ENCODE results near the gene PRSS35.
"Not testable (repeated sequence)": the region's sequence is repeated elsewhere in the genome, so short reads cannot be mapped to it uniquely, and the experiment has no call there.

PRSS35 gene, protein sequence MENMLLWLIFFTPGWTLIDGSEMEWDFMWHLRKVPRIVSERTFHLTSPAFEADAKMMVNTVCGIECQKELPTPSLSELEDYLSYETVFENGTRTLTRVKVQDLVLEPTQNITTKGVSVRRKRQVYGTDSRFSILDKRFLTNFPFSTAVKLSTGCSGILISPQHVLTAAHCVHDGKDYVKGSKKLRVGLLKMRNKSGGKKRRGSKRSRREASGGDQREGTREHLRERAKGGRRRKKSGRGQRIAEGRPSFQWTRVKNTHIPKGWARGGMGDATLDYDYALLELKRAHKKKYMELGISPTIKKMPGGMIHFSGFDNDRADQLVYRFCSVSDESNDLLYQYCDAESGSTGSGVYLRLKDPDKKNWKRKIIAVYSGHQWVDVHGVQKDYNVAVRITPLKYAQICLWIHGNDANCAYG

DNA sequence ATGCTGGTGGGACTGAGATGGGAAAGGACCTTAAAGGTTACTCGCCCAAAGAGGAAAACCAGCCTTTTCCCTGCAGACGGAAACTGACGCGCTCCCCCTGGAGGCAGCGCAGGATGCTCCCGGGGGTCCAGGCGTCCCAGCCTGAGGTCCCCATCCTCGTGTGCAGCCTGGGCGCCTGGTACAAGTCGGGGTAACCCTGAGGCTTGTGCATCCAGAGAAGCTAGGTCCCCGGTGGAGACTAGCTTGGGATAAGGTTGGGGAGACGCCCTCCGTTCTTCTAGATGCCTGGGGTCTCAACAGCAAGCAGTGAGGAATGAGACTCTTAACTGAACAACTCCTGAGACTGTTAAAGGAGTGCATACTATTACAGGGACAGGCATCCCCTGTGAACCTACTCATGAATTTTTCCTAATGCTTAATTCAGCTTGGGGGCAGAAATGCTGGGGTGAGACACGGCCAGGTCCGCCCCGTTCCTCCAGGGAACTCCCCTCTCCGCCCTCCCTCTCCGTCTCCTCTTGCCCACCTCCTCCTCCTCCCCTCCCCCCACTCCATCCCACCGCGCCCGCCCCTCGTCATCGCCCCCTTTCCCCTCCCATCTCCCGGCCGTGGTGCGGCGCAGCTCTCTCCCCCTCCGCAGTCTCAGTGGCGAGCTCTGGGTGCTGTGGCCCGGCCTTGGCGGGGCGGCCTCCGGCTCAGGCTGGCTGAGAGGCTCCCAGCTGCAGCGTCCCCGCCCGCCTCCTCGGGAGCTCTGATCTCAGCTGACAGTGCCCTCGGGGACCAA is at the start of gene PRSS35:
Gene PRSS35, plus strand, starts transcription at position 634 of the 781 bp plus-strand sequence. CDS start 10,908 bp downstream, outside the sequence.
- in situ Hi-C loops (cut with MboI; ENCODE audit: low sequenced_read_pairs) = no loop called here

DNA sequence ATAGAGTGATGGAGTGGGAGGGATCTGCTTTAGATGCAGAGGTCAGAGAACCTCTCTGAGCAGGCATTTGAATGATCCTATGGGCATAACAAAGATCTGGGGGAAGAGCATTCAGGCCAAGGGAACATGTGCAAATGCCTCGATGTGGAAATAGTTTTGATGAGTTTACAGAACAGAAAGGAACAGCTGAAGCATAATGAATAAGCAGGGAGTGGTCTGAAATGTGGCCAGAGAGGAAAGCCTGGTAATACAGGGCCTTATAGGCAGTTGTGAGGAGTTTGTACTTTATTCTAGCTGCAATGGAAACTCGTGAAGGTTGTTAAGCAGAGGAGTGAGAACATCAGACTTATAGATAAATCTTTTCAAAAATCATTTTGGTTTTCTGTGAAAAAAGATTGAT is 48.4 kb upstream of the PRSS35 start:
- in situ Hi-C loops (cut with MboI; ENCODE audit: low sequenced_read_pairs) = no loop called here

DNA sequence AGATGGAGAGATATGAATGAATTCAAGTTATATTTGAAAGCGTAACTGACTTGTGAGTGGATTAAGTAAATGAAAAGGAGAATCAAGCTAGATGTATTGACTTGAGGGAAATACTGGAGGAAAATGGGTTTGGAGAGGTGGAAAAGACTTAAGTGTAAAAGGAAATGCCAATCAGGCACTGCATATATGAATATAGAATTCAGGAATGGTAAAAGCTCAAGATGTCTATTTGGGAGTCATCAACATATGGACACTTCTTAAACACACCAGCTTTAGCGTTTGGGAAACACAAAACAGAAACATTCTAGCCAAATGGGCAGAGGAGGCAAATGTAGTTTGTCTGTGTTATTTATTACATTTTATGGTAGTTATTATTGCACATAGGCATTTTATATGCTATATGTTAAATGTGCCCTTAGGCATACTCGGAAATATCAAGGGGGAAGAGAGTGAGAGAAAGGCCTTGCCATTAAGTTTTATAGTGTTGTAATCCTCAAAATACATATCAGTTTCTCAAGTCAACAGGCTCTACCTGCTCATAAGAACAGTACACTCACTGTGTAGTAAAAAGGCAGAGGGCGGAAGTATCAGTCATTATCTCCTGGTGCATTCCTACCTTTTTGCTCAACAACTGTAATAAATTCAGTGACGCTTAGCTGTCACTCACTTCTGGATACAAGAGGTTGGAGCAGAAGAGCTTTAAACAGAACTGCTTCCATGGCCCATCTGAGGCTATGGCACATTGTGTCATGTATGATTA is 47.8 kb upstream of the PRSS35 start:
- in situ Hi-C loops (cut with MboI; ENCODE audit: low sequenced_read_pairs) = no loop called here

DNA sequence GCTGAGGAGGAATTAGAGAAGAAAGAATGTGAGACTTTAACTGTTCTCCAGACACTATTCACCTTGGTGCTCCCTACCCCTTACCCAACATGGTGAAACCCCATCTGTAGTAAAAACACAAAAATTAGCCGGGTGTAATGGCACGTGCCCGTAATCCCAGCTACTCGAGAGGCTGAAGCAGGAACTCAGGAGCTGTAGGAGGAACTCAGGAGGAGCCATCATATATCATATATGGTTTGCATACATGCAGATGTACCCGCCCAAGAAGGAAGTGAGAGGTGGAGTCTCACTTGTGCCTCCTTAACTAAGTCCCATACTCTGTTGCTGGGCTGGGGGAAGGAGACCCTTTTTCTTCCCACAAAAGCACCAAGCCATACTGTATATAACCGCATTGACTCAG is 46.0 kb upstream of the PRSS35 start:
- in situ Hi-C loops (cut with MboI; ENCODE audit: low sequenced_read_pairs) = no loop called here

DNA sequence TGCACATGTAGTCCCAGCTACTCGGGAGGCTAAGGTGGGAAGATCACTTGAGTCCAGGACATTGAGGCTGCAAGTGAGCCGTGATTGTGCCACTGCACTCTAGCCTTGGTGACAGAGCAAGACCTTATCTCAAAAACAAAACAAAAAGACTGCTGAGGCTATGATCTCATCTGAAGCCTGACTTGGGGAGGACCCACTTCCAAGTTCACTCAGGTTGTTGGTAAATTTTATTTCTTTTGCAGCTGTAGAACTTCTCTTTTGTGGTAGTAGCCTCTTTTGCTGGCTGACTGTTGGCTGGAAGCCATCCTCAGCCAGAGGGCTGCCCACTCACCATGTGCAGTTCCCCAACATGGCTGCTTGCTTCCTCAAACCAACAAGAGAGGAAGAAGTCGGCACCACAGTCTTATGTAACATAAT is 44.7 kb upstream of the PRSS35 start:
- in situ Hi-C loops (cut with MboI; ENCODE audit: low sequenced_read_pairs) = no loop called here

DNA sequence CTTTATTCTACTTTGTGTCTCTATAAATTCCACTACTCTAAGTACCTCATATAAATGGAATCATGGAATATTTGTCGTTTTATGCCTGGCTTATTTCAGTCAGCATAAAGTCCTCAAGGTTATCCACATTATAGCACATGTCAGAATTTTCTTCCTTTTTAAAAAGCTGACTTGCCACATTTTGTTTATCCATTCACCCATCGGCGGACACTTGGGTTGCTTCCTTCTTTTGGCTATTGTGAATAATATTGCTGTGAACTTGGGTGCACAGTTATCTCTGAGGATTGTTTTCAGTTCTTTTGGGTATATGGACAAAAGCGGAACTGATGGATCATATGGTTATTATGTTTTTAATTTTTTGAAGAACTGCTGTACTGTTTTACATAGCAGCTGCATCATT is 42.3 kb upstream of the PRSS35 start:
- in situ Hi-C loops (cut with MboI; ENCODE audit: low sequenced_read_pairs) = no loop called here

DNA sequence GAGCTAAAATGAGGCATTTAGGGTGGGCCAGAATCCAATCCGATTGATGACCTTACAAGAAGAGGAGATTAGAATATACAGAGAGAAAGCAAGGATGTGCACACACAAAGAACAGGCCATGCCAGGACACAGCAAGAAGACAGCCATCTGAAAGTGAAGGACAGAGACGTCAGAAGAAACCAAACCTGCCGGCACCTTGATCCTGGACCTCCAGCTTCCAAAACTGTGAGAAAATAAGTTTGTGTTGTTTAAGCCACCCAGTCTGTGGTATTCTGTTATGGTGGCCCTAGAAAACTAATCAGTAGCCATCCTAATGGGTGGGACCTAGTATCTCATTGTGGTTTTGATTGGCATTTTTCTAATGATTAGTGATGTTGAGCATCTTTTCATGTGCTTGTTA is 41.7 kb upstream of the PRSS35 start:
- in situ Hi-C loops (cut with MboI; ENCODE audit: low sequenced_read_pairs) = no loop called here

DNA sequence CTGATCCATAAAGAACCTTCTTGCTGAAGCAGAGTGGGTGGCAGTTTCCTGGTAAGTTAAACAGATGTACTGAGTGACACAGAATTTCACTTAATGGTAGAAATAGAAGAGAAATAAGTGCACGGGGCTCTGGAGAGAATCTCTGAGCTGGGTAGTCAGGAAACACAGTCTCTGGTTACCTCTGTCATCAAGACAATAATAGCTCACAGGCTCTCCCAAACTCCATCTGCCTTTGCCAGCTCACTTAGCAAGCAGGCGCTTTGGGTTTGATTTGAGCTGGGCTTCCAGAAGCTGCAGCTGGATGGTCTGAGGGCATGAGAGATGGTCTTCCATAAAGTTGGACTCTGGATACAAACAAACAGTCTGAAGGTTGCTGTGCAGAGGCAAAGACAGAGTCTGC is 39.6 kb upstream of the PRSS35 start:
- in situ Hi-C loops (cut with MboI; ENCODE audit: low sequenced_read_pairs) = no loop called here

DNA sequence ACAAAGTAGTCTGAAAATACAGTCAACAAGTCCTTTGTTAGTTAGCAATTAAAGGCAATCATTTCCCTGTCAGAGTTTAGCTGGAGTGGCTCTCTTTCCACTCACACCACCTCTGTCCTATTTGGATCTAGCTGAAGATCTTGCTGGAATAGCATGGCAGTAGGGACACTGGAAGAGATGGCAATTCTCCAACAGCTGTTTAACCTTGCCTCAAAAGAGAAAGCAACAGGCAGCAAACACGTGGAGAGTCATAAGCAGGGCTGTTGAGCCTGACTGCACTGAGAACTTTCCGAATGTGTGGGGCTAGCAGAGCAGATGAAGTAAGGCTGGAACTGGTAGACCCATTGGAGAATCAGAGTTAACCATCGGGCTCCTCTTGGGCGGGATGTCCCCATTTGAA is 38.0 kb upstream of the PRSS35 start:
- in situ Hi-C loops (cut with MboI; ENCODE audit: low sequenced_read_pairs) = no loop called here

DNA sequence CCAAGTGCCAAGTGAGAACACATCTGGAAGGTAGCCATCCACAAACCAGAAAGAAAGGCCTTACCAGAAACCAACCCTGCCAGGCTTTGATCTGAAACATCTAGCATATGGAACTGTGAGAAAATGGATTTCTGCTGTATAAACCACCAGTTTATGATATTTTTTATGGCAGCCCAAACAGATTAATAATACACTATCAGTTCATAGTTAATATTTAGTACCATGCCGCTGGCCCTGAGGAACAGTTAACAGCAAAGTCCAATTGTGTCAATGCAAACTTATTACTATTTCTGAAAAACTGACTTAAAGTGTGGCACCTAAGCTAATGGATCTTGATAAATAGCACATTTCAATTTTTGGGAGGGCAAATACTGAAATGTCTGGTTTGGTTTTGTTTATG is 35.4 kb upstream of the PRSS35 start:
- in situ Hi-C loops (cut with MboI; ENCODE audit: low sequenced_read_pairs) = no loop called here

DNA sequence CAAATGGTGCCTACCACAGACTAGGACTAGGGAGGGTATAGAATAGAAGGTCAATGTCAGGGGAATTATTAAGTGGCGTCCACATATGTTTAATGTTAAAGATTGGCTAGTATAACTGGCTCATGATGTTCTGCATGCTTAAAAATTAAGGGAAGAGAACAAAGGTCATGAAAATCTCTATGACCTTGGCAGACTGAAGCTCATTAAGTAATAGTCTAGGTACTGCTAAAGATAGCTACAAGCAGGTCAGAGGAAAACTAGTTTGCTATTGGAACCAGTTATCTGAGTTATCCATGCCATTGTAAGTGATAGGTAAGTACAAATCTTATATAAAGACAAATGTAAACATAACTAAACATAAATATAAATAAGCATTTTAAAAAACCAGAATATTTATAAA is 32.9 kb upstream of the PRSS35 start:
- in situ Hi-C loops (cut with MboI; ENCODE audit: low sequenced_read_pairs) = no loop called here

DNA sequence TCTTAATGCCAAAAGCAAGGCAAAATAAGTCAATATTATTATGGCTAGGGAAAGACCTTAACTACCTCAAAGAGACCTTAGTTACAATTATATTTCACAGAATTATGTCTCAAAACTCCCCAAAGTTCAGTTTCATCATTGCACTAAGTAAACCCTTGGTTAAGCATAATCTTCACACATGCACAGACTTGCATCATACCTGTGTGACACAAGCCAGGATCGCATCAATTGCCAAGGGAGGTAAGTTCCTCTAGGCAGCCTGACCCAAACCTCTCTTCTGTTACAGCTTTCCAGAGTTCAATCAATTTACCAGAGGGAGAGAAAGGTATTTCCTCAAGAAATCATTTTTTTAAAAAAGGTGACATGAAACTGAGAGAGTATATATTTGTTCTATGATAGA is 31.9 kb upstream of the PRSS35 start:
- in situ Hi-C loops (cut with MboI; ENCODE audit: low sequenced_read_pairs) = no loop called here

DNA sequence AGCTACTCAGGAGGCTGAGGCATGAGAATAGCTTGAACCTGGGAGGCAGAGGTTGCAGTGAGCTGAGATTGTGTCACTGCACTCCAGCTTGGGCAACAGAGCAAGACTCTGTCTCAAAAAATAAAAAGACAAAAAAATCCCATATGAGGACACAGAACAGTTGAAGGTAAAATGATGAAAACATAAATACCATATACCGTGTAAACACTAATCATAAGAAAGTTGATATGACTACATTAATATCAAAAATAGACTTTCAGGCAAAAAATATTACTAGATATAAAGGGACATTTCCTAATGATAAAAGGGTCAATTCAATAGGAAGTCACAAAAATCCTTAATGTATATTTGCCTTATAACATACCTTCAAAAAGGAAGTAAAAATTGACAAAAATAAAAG is 30.4 kb upstream of the PRSS35 start:
- in situ Hi-C loops (cut with MboI; ENCODE audit: low sequenced_read_pairs) = not testable (repeated sequence)

DNA sequence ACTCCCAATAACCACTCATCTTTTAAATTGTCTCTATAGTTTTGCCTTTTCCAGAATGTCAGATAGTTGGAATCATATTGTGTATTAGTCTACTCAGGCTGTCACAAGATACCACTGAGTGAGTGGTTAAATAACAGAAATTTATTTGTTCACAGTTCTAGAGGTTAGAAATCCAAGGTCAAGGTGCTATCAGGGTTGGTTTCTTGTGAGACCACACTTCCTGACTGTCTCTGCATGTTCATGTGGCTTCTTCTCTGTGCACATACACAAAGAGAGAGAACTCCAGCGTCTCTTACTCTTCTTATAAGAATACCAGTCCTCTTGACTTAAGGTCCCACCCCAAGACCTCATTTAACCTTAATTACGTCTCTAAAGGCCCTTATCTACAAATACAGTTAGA is 23.9 kb upstream of the PRSS35 start:
- in situ Hi-C loops (cut with MboI; ENCODE audit: low sequenced_read_pairs) = no loop called here

DNA sequence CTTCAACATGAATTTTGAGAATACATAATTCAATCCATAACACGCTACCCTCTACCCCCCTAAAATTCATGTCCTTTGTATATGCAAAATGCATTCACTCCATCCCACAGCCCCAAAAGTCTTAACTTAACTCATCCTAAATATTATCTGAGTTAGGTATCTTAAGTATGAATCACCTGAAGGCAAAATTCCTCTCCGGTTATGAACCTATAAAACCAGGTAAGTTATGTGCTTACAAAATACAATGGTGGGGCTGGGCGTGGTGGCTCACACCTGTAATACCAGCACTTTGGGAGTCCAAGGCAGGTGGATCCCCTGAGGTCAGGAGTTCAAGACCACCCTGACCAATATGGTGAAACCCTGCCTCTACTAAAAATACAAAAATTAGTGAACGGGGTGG is 23.5 kb upstream of the PRSS35 start:
- in situ Hi-C loops (cut with MboI; ENCODE audit: low sequenced_read_pairs) = no loop called here

DNA sequence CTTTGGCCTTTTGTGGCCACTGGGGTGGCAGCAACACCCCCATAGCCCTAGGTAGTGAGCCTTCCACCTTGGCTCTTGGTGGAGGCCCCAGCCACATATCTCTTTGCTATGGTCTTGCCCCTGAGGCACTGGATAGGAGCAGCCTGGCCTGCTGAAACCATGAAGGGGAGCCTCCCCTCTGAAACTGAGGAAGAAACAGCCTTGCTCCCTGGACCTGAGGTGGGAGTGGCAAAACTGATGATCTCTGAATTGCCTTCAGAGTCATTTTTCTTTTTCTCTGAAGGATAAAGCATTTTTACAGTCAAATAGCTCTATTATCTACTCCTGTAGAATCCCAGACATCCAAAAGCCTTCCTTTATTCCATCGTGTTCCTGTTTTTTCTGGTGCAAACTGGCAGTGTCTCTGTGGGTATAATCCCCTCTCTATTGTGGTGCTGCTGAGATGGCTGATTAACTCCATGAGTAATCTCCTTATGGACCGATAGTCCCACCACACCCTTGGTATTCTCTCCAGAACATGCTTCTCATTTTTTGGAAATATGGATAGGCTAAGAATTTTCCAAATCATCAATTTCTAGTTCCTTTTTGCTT is 22.0 kb upstream of the PRSS35 start:
- in situ Hi-C loops (cut with MboI; ENCODE audit: low sequenced_read_pairs) = no loop called here

DNA sequence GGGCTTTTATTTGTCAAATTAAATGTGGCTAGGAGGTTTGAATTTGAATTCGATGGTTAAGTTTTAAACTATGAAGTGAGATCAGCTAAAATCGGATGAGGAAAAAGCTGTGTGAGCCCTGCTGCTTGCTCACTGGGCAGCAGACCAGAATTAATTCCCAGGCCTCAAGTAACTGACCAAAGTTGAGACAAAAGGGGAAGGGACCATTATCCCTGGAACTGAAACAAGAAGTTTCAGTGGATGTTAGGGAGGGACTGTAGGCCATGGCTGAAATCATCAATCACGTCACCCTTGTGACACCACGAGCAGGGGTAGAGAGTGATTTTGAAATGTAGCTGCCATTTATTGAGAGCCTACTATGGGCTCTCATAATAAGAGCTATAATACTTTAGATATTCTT is 7.0 kb upstream of the PRSS35 start:
- in situ Hi-C loops (cut with MboI; ENCODE audit: low sequenced_read_pairs) = no loop called here

DNA sequence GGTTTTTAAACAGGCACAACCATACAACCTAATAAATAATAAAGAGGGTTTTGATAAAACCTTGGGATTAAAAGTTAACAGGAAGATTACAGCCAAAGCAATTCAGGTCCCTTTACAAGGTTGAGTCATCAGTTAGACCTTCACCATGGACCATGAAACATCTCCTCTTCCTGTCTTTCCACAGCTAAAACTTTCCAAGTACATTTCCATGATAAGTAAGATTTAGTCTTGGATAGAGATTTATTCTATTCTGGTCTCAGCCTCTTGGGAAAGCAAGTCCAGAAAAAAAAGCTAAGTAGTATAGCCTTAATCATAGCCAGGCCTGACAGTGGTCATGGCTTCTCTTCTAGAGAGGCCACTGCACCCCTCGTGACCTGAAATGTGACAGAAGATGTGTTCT is 2.9 kb upstream of the PRSS35 start:
- in situ Hi-C loops (cut with MboI; ENCODE audit: low sequenced_read_pairs) = no loop called here

DNA sequence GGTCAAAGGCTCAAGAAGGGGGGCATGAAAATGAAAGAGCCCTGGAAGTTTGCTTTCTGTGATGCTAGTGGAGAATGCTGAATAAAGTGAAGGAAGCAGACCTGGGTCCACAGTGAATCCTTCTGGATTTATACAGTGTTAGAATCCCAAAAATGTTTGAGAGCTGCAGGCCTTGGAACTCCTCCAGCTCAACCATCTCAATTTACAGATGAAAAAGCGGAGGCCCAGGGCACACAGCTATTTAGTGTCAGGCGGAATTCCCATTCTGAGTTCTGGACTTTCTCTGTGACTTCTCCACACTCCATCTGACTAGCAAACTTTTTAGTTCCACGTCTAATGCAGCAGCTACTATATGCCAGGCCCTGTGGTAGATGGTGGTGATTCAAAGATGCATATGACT is 1.5 kb upstream of the PRSS35 start:
- in situ Hi-C loops (cut with MboI; ENCODE audit: low sequenced_read_pairs) = no loop called here

DNA sequence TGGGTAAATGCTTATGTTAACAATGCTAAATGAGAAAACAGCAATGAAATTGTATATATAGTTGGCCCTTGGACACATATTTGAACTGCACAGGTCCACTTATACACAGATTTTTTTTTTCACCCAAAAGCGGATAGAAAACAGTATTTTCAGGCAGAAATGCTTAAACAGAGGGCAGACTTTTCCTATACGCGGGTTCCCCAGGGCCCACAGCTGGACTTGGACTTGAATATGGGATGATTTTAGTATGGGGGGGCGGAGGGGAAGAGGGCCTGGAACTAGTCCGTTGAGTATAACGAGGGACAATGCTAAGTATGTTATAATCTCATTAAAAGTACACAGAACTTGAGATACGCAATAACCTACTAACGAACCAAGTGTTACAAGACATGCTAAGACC is 1.1 kb upstream of the PRSS35 start:
- in situ Hi-C loops (cut with MboI; ENCODE audit: low sequenced_read_pairs) = no loop called here

DNA sequence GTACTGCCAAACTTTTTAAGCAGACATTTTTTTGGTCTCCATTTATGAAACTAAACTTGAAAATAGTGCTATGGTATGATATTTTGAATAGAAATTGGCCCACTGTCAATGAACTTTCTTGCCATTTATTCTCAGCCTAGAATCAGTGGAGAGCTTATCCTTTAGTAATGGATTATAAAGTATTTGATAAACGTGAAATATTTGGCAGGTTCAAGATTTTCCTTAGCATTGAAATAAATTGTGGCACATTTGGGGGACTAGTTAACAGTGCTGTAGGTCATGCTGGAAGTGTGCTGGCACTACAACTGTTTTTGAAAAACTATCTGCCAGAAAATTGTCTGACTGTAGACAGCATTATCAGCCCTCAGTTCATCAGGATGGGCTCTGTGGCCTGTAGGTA is 2.1 kb downstream of the PRSS35 start:
- in situ Hi-C loops (cut with MboI; ENCODE audit: low sequenced_read_pairs) = no loop called here

All from HL-60/S4 (cell line).